Stomach (tissue), 4 donors: ENCODE measurements around the gene SAFB.

ENCODE experiments used
- POLR2A ChIP-seq, 4 donors: fragments of 450-650 bp; IDR thresholded peaks; one replicate each; pipeline ENCODE4 v1.6.1; 2016; ENCODE audit warnings: antibody characterized with exemption in 4 of 4, control low read depth in 2 of 4, mild to moderate bottlenecking in 1 of 4, moderate library complexity in 1 of 4
- POLR2AphosphoS5 ChIP-seq, 3 donors: sonication (generic); formaldehyde crosslinking; IDR thresholded peaks; one replicate each; pipeline ENCODE4 v1.6.1; 2016; ENCODE audit warnings: antibody characterized with exemption in 3 of 3
- TF ChIP-seq, protein P1 (sequence below), 7 experiments: fragments of 450-650 bp in 4 of 7; fragments of 200-600 bp in 3 of 7; sonication (generic) in 3 of 7; IDR thresholded peaks; one replicate each; pipeline ENCODE4 v1.5.1; 2016 to 2019; ENCODE audit warnings: antibody characterized with exemption in 7 of 7, control low read depth in 2 of 7, mild to moderate bottlenecking in 1 of 7

DNA sequence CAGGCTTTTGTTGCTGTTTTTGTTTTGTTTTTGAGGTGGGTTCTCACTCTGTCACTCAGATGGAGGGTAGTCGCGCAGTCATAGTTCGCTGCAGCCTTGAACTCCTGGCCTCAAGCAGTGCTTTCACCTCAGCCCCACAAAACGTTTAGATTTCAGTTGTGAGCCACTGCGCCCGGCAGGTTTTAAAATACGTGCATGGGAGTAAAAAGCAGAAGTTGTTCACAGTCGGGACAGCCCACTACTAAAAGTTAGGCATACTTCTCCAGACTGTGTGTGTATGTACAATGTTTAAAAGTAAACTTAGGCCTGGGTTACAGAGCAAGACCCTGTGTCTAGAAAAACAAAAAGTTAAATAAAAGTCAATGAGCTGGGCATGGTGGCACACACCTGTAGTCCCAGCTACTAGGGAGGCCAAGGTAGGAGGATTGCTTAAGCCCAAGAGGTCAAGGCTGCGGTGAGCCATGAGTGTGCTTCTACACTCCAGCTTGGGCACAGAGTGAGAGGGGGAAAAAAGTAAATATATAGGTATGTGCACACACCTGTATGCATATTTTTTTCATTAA lies 6.1 kb downstream of the SAFB start:
- TF ChIP-seq, protein P1, sequence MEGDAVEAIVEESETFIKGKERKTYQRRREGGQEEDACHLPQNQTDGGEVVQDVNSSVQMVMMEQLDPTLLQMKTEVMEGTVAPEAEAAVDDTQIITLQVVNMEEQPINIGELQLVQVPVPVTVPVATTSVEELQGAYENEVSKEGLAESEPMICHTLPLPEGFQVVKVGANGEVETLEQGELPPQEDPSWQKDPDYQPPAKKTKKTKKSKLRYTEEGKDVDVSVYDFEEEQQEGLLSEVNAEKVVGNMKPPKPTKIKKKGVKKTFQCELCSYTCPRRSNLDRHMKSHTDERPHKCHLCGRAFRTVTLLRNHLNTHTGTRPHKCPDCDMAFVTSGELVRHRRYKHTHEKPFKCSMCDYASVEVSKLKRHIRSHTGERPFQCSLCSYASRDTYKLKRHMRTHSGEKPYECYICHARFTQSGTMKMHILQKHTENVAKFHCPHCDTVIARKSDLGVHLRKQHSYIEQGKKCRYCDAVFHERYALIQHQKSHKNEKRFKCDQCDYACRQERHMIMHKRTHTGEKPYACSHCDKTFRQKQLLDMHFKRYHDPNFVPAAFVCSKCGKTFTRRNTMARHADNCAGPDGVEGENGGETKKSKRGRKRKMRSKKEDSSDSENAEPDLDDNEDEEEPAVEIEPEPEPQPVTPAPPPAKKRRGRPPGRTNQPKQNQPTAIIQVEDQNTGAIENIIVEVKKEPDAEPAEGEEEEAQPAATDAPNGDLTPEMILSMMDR (IDR thresholded peaks at IDR 0.05): no peak
- no peak for TF ChIP-seq POLR2AphosphoS5 (IDR thresholded peaks at IDR 0.05)
- TF ChIP-seq POLR2A (IDR thresholded peaks at IDR 0.05): no peak
